ENCODE results near the gene DOCK3. TPM values are rescaled to one million over a fixed set of nuclear protein-coding genes. Genes with fewer than 3 reads are reported as not detected.
"Not testable (repeated sequence)": the region's sequence is repeated elsewhere in the genome, so short reads cannot be mapped to it uniquely, and the experiment has no call there.

DOCK3 gene
- total and polyA plus RNA-seq, 4 donors, result 0.01 to 0.08 (median 0.06) TPM; not detected in 1

- Histone ChIP-seq H3K27me3 (ENCODE audit: control insufficient read depth in 4 of 4, insufficient read depth in 4 of 4, low read length in 3 of 4) (no peaks in the 10 kb centered on the region), H3K4me3 (ENCODE audit: low read depth in 1 of 3, low read length in 3 of 3) (no peak overlapping the region), H3K27ac (ENCODE audit: low read depth in 1 of 2, low read length in 2 of 2) (no peak overlapping the region), H3K36me3 (ENCODE audit: control insufficient read depth in 4 of 4, insufficient read depth in 3 of 4, low read depth in 1 of 4, low read length in 3 of 4) (no peaks in the 10 kb centered on the region), H3K9me3 (ENCODE audit: control insufficient read depth in 4 of 4, low read length in 3 of 4) (no peaks in the 10 kb centered on the region), H3K4me1 (ENCODE audit: control insufficient read depth in 4 of 4, insufficient read depth in 4 of 4, low read length in 3 of 4) (no peaks in the 10 kb centered on the region), H3K9ac (ENCODE audit: low read depth in 1 of 2, low read length in 2 of 2) (no peak overlapping the region)
- WGBS, result 95% methylated on average over 6 of the region's 6 CpGs
- TF ChIP-seq FOXA1 (IDR thresholded peaks at IDR 0.05), result no peak
- no peak for TF ChIP-seq MAX (IDR thresholded peaks at IDR 0.05)
- TF ChIP-seq ATF3 (IDR thresholded peaks at IDR 0.05), result no peak
- no peak for TF ChIP-seq JUND (IDR thresholded peaks at IDR 0.05)
- TF ChIP-seq CTCF (IDR thresholded peaks at IDR 0.05; ENCODE audit: low read depth, low read length, missing input control), result no peak
- no peak for TF ChIP-seq GABPA (IDR thresholded peaks at IDR 0.05 in 1 of 2, conservative IDR thresholded peaks at IDR 0.05 in 1 of 2)
- no peak for DNase-seq (ENCODE audit: low spot score)
These were observed 687.0 kb downstream of the DOCK3 start for GRCh38 chr3:51361746-51362145.

- Histone ChIP-seq H3K27me3 (ENCODE audit: control insufficient read depth in 4 of 4, insufficient read depth in 4 of 4, low read length in 3 of 4) (no peaks in the 10 kb centered on the region), H3K4me3 (ENCODE audit: low read depth in 1 of 3, low read length in 3 of 3) (no peak overlapping the region), H3K27ac (ENCODE audit: low read depth in 1 of 2, low read length in 2 of 2) (no peak overlapping the region), H3K9ac (ENCODE audit: low read depth in 1 of 2, low read length in 2 of 2) (no peak overlapping the region), H3K4me1 (ENCODE audit: control insufficient read depth in 4 of 4, insufficient read depth in 4 of 4, low read length in 3 of 4) (no peaks in the 10 kb centered on the region), H3K36me3 (ENCODE audit: control insufficient read depth in 4 of 4, insufficient read depth in 3 of 4, low read depth in 1 of 4, low read length in 3 of 4) (no peaks in the 10 kb centered on the region), H3K9me3 (ENCODE audit: control insufficient read depth in 4 of 4, low read length in 3 of 4) (no peaks in the 10 kb centered on the region)
- no peak for TF ChIP-seq CTCF (IDR thresholded peaks at IDR 0.05; ENCODE audit: low read depth, low read length, missing input control)
- no peak for TF ChIP-seq EGR1 (IDR thresholded peaks at IDR 0.05; ENCODE audit: low read depth in 2 of 2)
- TF ChIP-seq JUND (IDR thresholded peaks at IDR 0.05), result no peak
- TF ChIP-seq HNF4A (conservative IDR thresholded peaks at IDR 0.05), result no peak
- TF ChIP-seq ATF3 (IDR thresholded peaks at IDR 0.05), result no peak
- no peak for TF ChIP-seq GABPA (IDR thresholded peaks at IDR 0.05 in 1 of 2, conservative IDR thresholded peaks at IDR 0.05 in 1 of 2)
- no peak for TF ChIP-seq NR2F2 (IDR thresholded peaks at IDR 0.05)
- no peak for TF ChIP-seq REST (IDR thresholded peaks at IDR 0.05)
- TF ChIP-seq RXRA (IDR thresholded peaks at IDR 0.05), result no peak
- TF ChIP-seq YY1 (IDR thresholded peaks at IDR 0.05), result no peak
- DNase-seq (ENCODE audit: low spot score), result no peak
- WGBS, result 86% methylated on average over 9 of the region's 9 CpGs
These were observed 687.7 kb downstream of the DOCK3 start for GRCh38 chr3:51362476-51362875.

GRCh38 chr3:51368276-51368675 lies 693.5 kb downstream of the DOCK3 start:
- not testable (repeated sequence) for H3K4me3 ChIP-seq (ENCODE audit: low read depth in 1 of 3, low read length in 3 of 3); DNase-seq (ENCODE audit: low spot score)
- WGBS, result 89% methylated on average over 8 of the region's 8 CpGs

More at GRCh38 chr3:51368276-51368675, 693.5 kb downstream of the DOCK3 start:
- H3K4me1 ChIP-seq (ENCODE audit: control insufficient read depth in 4 of 4, insufficient read depth in 4 of 4, low read length in 3 of 4); H3K9ac ChIP-seq (ENCODE audit: low read depth in 1 of 2, low read length in 2 of 2); H3K27ac ChIP-seq (ENCODE audit: low read depth in 1 of 2, low read length in 2 of 2); H3K36me3 ChIP-seq (ENCODE audit: control insufficient read depth in 4 of 4, insufficient read depth in 3 of 4, low read depth in 1 of 4, low read length in 3 of 4); H3K27me3 ChIP-seq (ENCODE audit: control insufficient read depth in 4 of 4, insufficient read depth in 4 of 4, low read length in 3 of 4); H3K9me3 ChIP-seq (ENCODE audit: control insufficient read depth in 4 of 4, low read length in 3 of 4): not testable (repeated sequence)

Measured in liver (tissue), 9 donors.